Natural killer cell treated with Interleukin-12 subunit alpha and Interleukin-12 subunit beta and Interleukin-15 and Interleukin-18, amount 100 ng/mL, for 72 hours (primary cell): ENCODE measurements around the gene VWA8. TPM values are rescaled to one million over a fixed set of nuclear protein-coding genes. Genes with fewer than 3 reads are reported as not detected.
A peak's percentile ranks its signal among the peaks of the same experiment; 100 is the strongest.

Source experiments
- ATAC-seq, 2 donors: fragments of 150-1000 bp; cut with Tn5 transposase in 1 of 2; sonication (Bioruptor Pico), chemical (Tn5 transposase) in 1 of 2; 2 replicates each; pipeline ENCODE4 v1.10.0; 2021
- DNase-seq: peaks from one replicate; pipeline ENCODE4 v3.0.0; 2022; ENCODE audit warnings: low spot score
- H3K27ac Mint-ChIP-seq, 2 donors: 1 replicate in 1 of 2; 2 replicates in 1 of 2; pipeline ENCODE4 v1.8.0; 2022; ENCODE audit warnings: mixed read lengths in 2 of 2, mild to moderate bottlenecking in 1 of 2, moderate library complexity in 1 of 2
- H3K27me3 Mint-ChIP-seq, 2 donors: 1 replicate in 1 of 2; 2 replicates in 1 of 2; pipeline ENCODE4 v1.8.0; 2022; ENCODE audit warnings: mixed read lengths in 2 of 2
- H3K36me3 Mint-ChIP-seq: one replicate; pipeline ENCODE4 v1.8.0; 2022; ENCODE audit warnings: mixed read lengths
- H3K4me1 Mint-ChIP-seq, 2 donors: 1 replicate in 1 of 2; 2 replicates in 1 of 2; pipeline ENCODE4 v1.8.0; 2022; ENCODE audit warnings: low read depth in 2 of 2, mixed read lengths in 2 of 2, mild to moderate bottlenecking in 1 of 2
- H3K4me3 Mint-ChIP-seq: one replicate; pipeline ENCODE4 v1.8.0; 2022; ENCODE audit warnings: mixed read lengths
- H3K9me3 Mint-ChIP-seq: 2 replicates; pipeline ENCODE4 v1.8.0; 2022; ENCODE audit warnings: mixed read lengths
- total RNA-seq, 2 donors: library from RNA; stranded (reverse); gene quantifications; one replicate each; pipeline ENCODE4 v1.2.3, GENCODE V29; 2022

Gene VWA8
- total RNA-seq, 2 donors from 2014 or later = 15.6 to 24.0 TPM

GRCh38 chr13:41609828-41610227 lies 351.1 kb downstream of the VWA8 start:
- Mint-ChIP-seq H3K4me3 (no peak overlapping the region), H3K27me3 (no peaks in the 10 kb centered on the region), H3K27ac (no peak overlapping the region), H3K9me3 (no peaks in the 10 kb centered on the region), H3K36me3 (peaks cover 16% of the 10 kb centered on the region), H3K4me1 (no peaks in the 10 kb centered on the region)
- DNase-seq = no peak
- ATAC-seq = no peak

- ATAC-seq (no peak), DNase-seq (no peak)
- Mint-ChIP-seq H3K27ac (no peak overlapping the region), H3K9me3 (no peaks in the 10 kb centered on the region), H3K36me3 (peaks cover 17% of the 10 kb centered on the region), H3K27me3 (no peaks in the 10 kb centered on the region), H3K4me3 (no peak overlapping the region), H3K4me1 (no peaks in the 10 kb centered on the region)
Observed at GRCh38 chr13:41608839-41609177, 352.1 kb downstream of the VWA8 start.

- no peaks in the 10 kb centered on the region for H3K4me1 Mint-ChIP-seq
- ATAC-seq (no peak), DNase-seq (no peak)
- no peaks in the 10 kb centered on the region for H3K27me3 Mint-ChIP-seq
- no peak overlapping the region for H3K27ac Mint-ChIP-seq
- peaks cover 21% of the 10 kb centered on the region for H3K36me3 Mint-ChIP-seq
- H3K9me3 Mint-ChIP-seq = no peaks in the 10 kb centered on the region
- H3K4me3 Mint-ChIP-seq = no peak overlapping the region
Observed at GRCh38 chr13:41608111-41608838, 352.6 kb downstream of the VWA8 start.

- no peaks in the 10 kb centered on the region for H3K27me3 Mint-ChIP-seq
- DNase-seq (no peak), ATAC-seq (no peak)
- peaks cover 21% of the 10 kb centered on the region for H3K36me3 Mint-ChIP-seq
- H3K9me3 Mint-ChIP-seq = no peaks in the 10 kb centered on the region
- H3K4me3 Mint-ChIP-seq = no peak overlapping the region
- H3K4me1 Mint-ChIP-seq = no peaks in the 10 kb centered on the region
- no peak overlapping the region for H3K27ac Mint-ChIP-seq
Observed at GRCh38 chr13:41606646-41607045, 354.3 kb downstream of the VWA8 start.

GRCh38 chr13:41605319-41606285 lies 355.3 kb downstream of the VWA8 start:
- DNase-seq (no peak), ATAC-seq (no peak)

GRCh38 chr13:41603917-41604316 lies 357.0 kb downstream of the VWA8 start:
- no peak overlapping the region for H3K4me3 Mint-ChIP-seq
- no peaks in the 10 kb centered on the region for H3K27me3 Mint-ChIP-seq
- ATAC-seq = no peak
- no peaks in the 10 kb centered on the region for H3K4me1 Mint-ChIP-seq
- no peak for DNase-seq
- H3K36me3 Mint-ChIP-seq = peaks cover 19% of the 10 kb centered on the region
- no peaks in the 10 kb centered on the region for H3K9me3 Mint-ChIP-seq
- no peak overlapping the region for H3K27ac Mint-ChIP-seq

More at GRCh38 chr13:41605319-41606285, 355.3 kb downstream of the VWA8 start:
- Mint-ChIP-seq H3K4me1 (no peaks in the 10 kb centered on the region), H3K4me3 (no peak overlapping the region), H3K27ac (no peak overlapping the region), H3K9me3 (no peaks in the 10 kb centered on the region), H3K27me3 (no peaks in the 10 kb centered on the region), H3K36me3 (peaks cover 19% of the 10 kb centered on the region)

GRCh38 chr13:41601718-41602445 lies 359.0 kb downstream of the VWA8 start:
- H3K9me3 Mint-ChIP-seq = no peaks in the 10 kb centered on the region
- H3K4me1 Mint-ChIP-seq = peaks cover 2 to 4% of the 10 kb centered on the region in 2 donors
- DNase-seq (no peak), ATAC-seq (no peak)
- H3K27me3 Mint-ChIP-seq = no peaks in the 10 kb centered on the region
- peaks cover 16% of the 10 kb centered on the region for H3K36me3 Mint-ChIP-seq
- H3K4me3 Mint-ChIP-seq = no peak overlapping the region
- H3K27ac Mint-ChIP-seq = no peak overlapping the region

GRCh38 chr13:41599619-41600018 lies 361.3 kb downstream of the VWA8 start:
- Mint-ChIP-seq H3K27ac (no peak overlapping the region), H3K4me3 (no peak overlapping the region), H3K4me1 (peaks cover 7 to 13% of the 10 kb centered on the region in 2 donors), H3K27me3 (no peaks in the 10 kb centered on the region), H3K9me3 (no peaks in the 10 kb centered on the region), H3K36me3 (peaks cover 16% of the 10 kb centered on the region)
- no peak for DNase-seq
- ATAC-seq = no peak

- peaks cover 11% of the 10 kb centered on the region for H3K36me3 Mint-ChIP-seq
- ATAC-seq = no peak
- H3K27me3 Mint-ChIP-seq = no peaks in the 10 kb centered on the region
- no peaks in the 10 kb centered on the region for H3K9me3 Mint-ChIP-seq
- H3K4me1 Mint-ChIP-seq = peaks cover 7 to 13% of the 10 kb centered on the region in 2 donors
- H3K27ac Mint-ChIP-seq = no peak overlapping the region
- no peak overlapping the region for H3K4me3 Mint-ChIP-seq
- DNase-seq = no peak
Observed at GRCh38 chr13:41597348-41598041, 363.4 kb downstream of the VWA8 start.

- H3K27me3 Mint-ChIP-seq = no peaks in the 10 kb centered on the region
- H3K4me1 Mint-ChIP-seq = peaks cover 7 to 13% of the 10 kb centered on the region in 2 donors
- H3K27ac Mint-ChIP-seq = peak overlapping the region in 1 of 2 donors; percentile 6
- H3K9me3 Mint-ChIP-seq = no peaks in the 10 kb centered on the region
- no peak for ATAC-seq
- no peak for DNase-seq
- H3K36me3 Mint-ChIP-seq = peaks cover 11% of the 10 kb centered on the region
- peak overlapping the region; percentile 25 for H3K4me3 Mint-ChIP-seq
Observed at GRCh38 chr13:41596190-41596589, 364.7 kb downstream of the VWA8 start.

GRCh38 chr13:41595298-41595697 lies 365.6 kb downstream of the VWA8 start:
- ATAC-seq (no peak), DNase-seq (no peak)
- H3K9me3 Mint-ChIP-seq = no peaks in the 10 kb centered on the region
- H3K4me3 Mint-ChIP-seq = no peak overlapping the region
- no peak overlapping the region for H3K27ac Mint-ChIP-seq
- H3K27me3 Mint-ChIP-seq = no peaks in the 10 kb centered on the region
- peaks cover 7 to 13% of the 10 kb centered on the region in 2 donors for H3K4me1 Mint-ChIP-seq
- peaks cover 7% of the 10 kb centered on the region for H3K36me3 Mint-ChIP-seq

GRCh38 chr13:41590643-41591042 lies 370.3 kb downstream of the VWA8 start:
- no peak overlapping the region for H3K4me3 Mint-ChIP-seq
- H3K27me3 Mint-ChIP-seq = no peaks in the 10 kb centered on the region
- H3K36me3 Mint-ChIP-seq = peaks cover 4% of the 10 kb centered on the region
- H3K4me1 Mint-ChIP-seq = no peaks in the 10 kb centered on the region
- no peaks in the 10 kb centered on the region for H3K9me3 Mint-ChIP-seq
- no peak overlapping the region for H3K27ac Mint-ChIP-seq
- ATAC-seq (no peak), DNase-seq (no peak)

GRCh38 chr13:41590122-41590521 lies 370.8 kb downstream of the VWA8 start:
- DNase-seq (no peak), ATAC-seq (no peak)
- H3K9me3 Mint-ChIP-seq = no peaks in the 10 kb centered on the region
- no peaks in the 10 kb centered on the region for H3K27me3 Mint-ChIP-seq
- no peaks in the 10 kb centered on the region for H3K4me1 Mint-ChIP-seq
- peak overlapping the region in 1 of 2 donors; percentile 16 for H3K27ac Mint-ChIP-seq
- peaks cover 4% of the 10 kb centered on the region for H3K36me3 Mint-ChIP-seq
- no peak overlapping the region for H3K4me3 Mint-ChIP-seq
